Gastroesophageal sphincter (tissue), 4 donors: ENCODE data around the gene MYOF. TPM values are rescaled to one million over a fixed set of nuclear protein-coding genes. Genes with fewer than 3 reads are reported as not detected.

Experiments used
- ATAC-seq: fragments of 150-250 bp; one replicate; pipeline ENCODE4 v1.9.1; 2016; ENCODE audit warnings: mild to moderate bottlenecking, moderate library complexity
- H3K27ac ChIP-seq, 4 donors: fragments of 200-600 bp; sonication (generic) in 3 of 4; 1 replicate in 3 of 4; 2 replicates in 1 of 4; pipeline ENCODE4 v1.5.1; 2016 to 2019
- H3K27me3 ChIP-seq: fragments of 200-600 bp; sonication (generic); one replicate; pipeline ENCODE4 v1.5.1; 2019
- H3K36me3 ChIP-seq, 2 donors: fragments of 200-600 bp; sonication (generic); one replicate each; pipeline ENCODE4 v1.5.1; 2019; ENCODE audit warnings: control low read depth in 1 of 2
- H3K4me1 ChIP-seq, 3 donors: fragments of 200-600 bp; sonication (generic); 1 replicate in 2 of 3; 2 replicates in 1 of 3; pipeline ENCODE4 v1.5.1; 2016 to 2019; ENCODE audit warnings: control low read depth in 2 of 3
- H3K4me3 ChIP-seq, 2 donors: fragments of 200-600 bp; sonication (generic); one replicate each; pipeline ENCODE4 v1.5.1; 2019; ENCODE audit warnings: mild to moderate bottlenecking in 1 of 2, moderate library complexity in 1 of 2
- H3K9me3 ChIP-seq, 3 donors: fragments of 200-600 bp; sonication (generic); one replicate each; pipeline ENCODE4 v1.5.1; 2017 to 2019; ENCODE audit warnings: control low read depth in 2 of 3
- EP300 ChIP-seq: sonication (generic); formaldehyde crosslinking; IDR thresholded peaks from one replicate; pipeline ENCODE4 v1.6.1; 2017; ENCODE audit warnings: antibody characterized with exemption, mild to moderate bottlenecking
- POLR2A ChIP-seq, 2 donors: fragments of 450-650 bp; IDR thresholded peaks; one replicate each; pipeline ENCODE4 v1.6.1; 2017; ENCODE audit warnings: antibody characterized with exemption in 2 of 2, mild to moderate bottlenecking in 2 of 2, moderate library complexity in 1 of 2
- POLR2AphosphoS5 ChIP-seq: sonication (generic); formaldehyde crosslinking; IDR thresholded peaks from one replicate; pipeline ENCODE4 v1.6.1; 2017; ENCODE audit warnings: antibody characterized with exemption
- WGBS, 2 donors: methylation state at CpG; one replicate each; pipeline ENCODE4 v1.1.5; 2018; ENCODE audit warnings: low coverage in 1 of 2; 5-methylcytosine and 5-hydroxymethylcytosine counted together
- total RNA-seq, 4 donors: library from RNA; depleted of rRNA; stranded (reverse); fragments of >200 nt; gene quantifications; one replicate each; pipeline ENCODE4 v1.1.0, GENCODE V29; 2016
- TF ChIP-seq, protein P1 (sequence below), 4 experiments: fragments of 200-600 bp in 2 of 4; fragments of 450-650 bp in 2 of 4; sonication (generic) in 1 of 4; IDR thresholded peaks; one replicate each; pipeline ENCODE4 v1.5.1; 2017 to 2019; ENCODE audit warnings: antibody characterized with exemption in 4 of 4, mild to moderate bottlenecking in 2 of 4, moderate library complexity in 2 of 4

The MYOF gene
- total RNA-seq, 4 donors from 2014 or later, result 98.0 to 157 (median 126) TPM

GRCh38 chr10:93344691-93345090 is 137.4 kb downstream of the MYOF start:
- H3K4me1 ChIP-seq, result no peaks in the 10 kb centered on the region
- H3K27me3 ChIP-seq, result no peaks in the 10 kb centered on the region
- no peak for ATAC-seq
- H3K36me3 ChIP-seq, result peaks cover 2 to 98% of the 10 kb centered on the region in 2 donors
- no peak overlapping the region for H3K4me3 ChIP-seq
- TF ChIP-seq POLR2A (IDR thresholded peaks at IDR 0.05), result no peak
- H3K27ac ChIP-seq, result no peak overlapping the region
- H3K9me3 ChIP-seq, result no peaks in the 10 kb centered on the region
- WGBS, 2 donors, result 63 to 67% methylated on average over 1 to 2 of the region's 3 CpGs

DNA sequence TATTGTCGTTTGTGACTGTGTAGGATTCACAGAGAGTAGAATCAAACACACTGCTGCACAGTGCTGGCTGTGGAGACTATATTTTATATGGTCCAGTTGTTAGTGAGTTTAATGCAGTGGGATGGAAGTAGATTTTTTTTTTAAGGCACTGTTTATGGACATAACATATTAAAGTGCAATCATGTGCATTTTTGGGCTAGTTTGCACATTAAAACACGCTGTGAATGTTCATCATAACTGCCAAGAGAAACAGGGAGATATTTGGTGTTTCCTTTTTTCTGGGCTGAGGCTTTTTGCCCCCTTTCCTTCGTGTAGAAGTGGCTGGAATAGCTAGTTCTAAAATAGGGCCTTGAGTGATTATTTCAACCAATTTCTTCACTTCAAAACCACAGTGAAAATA is 139.2 kb downstream of the MYOF start:
- no peaks in the 10 kb centered on the region for H3K4me1 ChIP-seq
- 21 to 33% methylated on average over 3 of the region's 3 CpGs for WGBS, 2 donors
- TF ChIP-seq, protein P1, sequence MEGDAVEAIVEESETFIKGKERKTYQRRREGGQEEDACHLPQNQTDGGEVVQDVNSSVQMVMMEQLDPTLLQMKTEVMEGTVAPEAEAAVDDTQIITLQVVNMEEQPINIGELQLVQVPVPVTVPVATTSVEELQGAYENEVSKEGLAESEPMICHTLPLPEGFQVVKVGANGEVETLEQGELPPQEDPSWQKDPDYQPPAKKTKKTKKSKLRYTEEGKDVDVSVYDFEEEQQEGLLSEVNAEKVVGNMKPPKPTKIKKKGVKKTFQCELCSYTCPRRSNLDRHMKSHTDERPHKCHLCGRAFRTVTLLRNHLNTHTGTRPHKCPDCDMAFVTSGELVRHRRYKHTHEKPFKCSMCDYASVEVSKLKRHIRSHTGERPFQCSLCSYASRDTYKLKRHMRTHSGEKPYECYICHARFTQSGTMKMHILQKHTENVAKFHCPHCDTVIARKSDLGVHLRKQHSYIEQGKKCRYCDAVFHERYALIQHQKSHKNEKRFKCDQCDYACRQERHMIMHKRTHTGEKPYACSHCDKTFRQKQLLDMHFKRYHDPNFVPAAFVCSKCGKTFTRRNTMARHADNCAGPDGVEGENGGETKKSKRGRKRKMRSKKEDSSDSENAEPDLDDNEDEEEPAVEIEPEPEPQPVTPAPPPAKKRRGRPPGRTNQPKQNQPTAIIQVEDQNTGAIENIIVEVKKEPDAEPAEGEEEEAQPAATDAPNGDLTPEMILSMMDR (IDR thresholded peaks at IDR 0.05), result no peak
- TF ChIP-seq POLR2A (IDR thresholded peaks at IDR 0.05) (no peak), EP300 (no peak), POLR2AphosphoS5 (no peak)
- no peak overlapping the region for H3K27ac ChIP-seq
- H3K9me3 ChIP-seq, result no peaks in the 10 kb centered on the region
- no peak overlapping the region for H3K4me3 ChIP-seq
- ATAC-seq, result no peak
- no peaks in the 10 kb centered on the region for H3K27me3 ChIP-seq
- peaks cover 2 to 98% of the 10 kb centered on the region in 2 donors for H3K36me3 ChIP-seq

- no peak overlapping the region for H3K27ac ChIP-seq
- H3K4me3 ChIP-seq, result no peak overlapping the region
- WGBS, 2 donors, result 68 to 77% methylated on average over 3 to 4 of the region's 4 CpGs
- no peak for TF ChIP-seq POLR2AphosphoS5
- no peak for TF ChIP-seq POLR2A (IDR thresholded peaks at IDR 0.05)
- no peak for TF ChIP-seq EP300
- TF ChIP-seq, protein P1 (IDR thresholded peaks at IDR 0.05), result no peak
- no peaks in the 10 kb centered on the region for H3K4me1 ChIP-seq
- no peak for ATAC-seq
- H3K9me3 ChIP-seq, result no peaks in the 10 kb centered on the region
- no peaks in the 10 kb centered on the region for H3K27me3 ChIP-seq
- H3K36me3 ChIP-seq, result peaks cover 2 to 98% of the 10 kb centered on the region in 2 donors
These were observed 139.8 kb downstream of the MYOF start for GRCh38 chr10:93342366-93342765.

- TF ChIP-seq, protein P1 (IDR thresholded peaks at IDR 0.05), result no peak
- TF ChIP-seq POLR2A (IDR thresholded peaks at IDR 0.05) (no peak), EP300 (no peak), POLR2AphosphoS5 (no peak)
- no peak overlapping the region for H3K4me3 ChIP-seq
- 72% methylated on average over 6 of the region's 7 CpGs; no CpG with 5 or more reads in 1 of the 2 donors for WGBS, 2 donors
- ATAC-seq, result no peak
- H3K9me3 ChIP-seq, result no peaks in the 10 kb centered on the region
- no peaks in the 10 kb centered on the region for H3K4me1 ChIP-seq
- H3K27me3 ChIP-seq, result no peaks in the 10 kb centered on the region
- peaks cover 0 to 100% of the 10 kb centered on the region in 2 donors for H3K36me3 ChIP-seq
- no peak overlapping the region for H3K27ac ChIP-seq
These were observed 144.8 kb downstream of the MYOF start for GRCh38 chr10:93337309-93337721.

DNA sequence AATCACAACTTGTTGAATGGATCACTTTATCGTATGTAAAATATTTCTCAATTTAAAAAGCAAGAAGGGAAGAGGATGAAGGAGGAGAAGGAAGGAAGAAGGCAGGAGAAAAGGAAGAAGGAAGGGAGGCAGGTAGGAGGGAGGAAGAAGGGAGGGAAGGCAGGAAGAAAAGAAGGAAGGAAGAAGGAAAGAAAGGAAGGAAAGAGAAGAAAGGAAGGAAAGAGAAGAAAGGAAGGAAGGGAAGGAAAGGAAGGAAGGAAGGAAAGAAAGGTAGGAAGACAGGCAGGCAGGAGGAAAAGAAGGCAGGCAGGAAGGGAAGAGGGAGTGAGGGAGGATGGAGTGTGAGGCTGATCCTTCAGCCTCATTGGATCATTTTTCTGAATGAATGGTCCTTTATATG is 145.5 kb downstream of the MYOF start:
- WGBS, 2 donors, result 91 to 100% methylated on average over 1 of the region's 1 CpG
- peaks cover 0 to 100% of the 10 kb centered on the region in 2 donors for H3K36me3 ChIP-seq

More for the DNA sequence above, 145.5 kb downstream of the MYOF start:
- no peak overlapping the region for H3K27ac ChIP-seq
- H3K9me3 ChIP-seq, result no peaks in the 10 kb centered on the region
- H3K4me3 ChIP-seq, result no peak overlapping the region
- no peak for ATAC-seq
- no peaks in the 10 kb centered on the region for H3K4me1 ChIP-seq
- TF ChIP-seq, protein P1 (IDR thresholded peaks at IDR 0.05), result no peak
- no peak for TF ChIP-seq POLR2AphosphoS5
- no peak for TF ChIP-seq EP300
- no peak for TF ChIP-seq POLR2A (IDR thresholded peaks at IDR 0.05)
- H3K27me3 ChIP-seq, result no peaks in the 10 kb centered on the region
